ENCODE measurements around the gene NUP188. TPM values are rescaled to one million over a fixed set of nuclear protein-coding genes. Genes with fewer than 3 reads are reported as not detected.
"Not testable (repeated sequence)": the region's sequence is repeated elsewhere in the genome, so short reads cannot be mapped to it uniquely, and the experiment has no call there.

Gene NUP188
- total RNA-seq, 2 experiments from 2014 or later = 128 to 130 TPM

DNA sequence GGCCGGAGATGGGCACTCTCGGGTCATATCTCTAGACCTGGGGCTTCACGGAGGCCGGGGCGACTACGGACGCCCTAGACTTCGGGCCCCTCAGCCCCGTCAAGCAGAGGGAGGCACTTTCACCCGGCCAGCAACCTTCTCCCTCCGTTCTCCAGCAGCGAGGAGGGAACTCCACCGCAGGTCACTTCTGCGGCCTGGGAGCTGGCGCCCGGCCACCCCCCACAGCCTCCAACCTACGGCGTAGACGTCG, 297 bp upstream of the NUP188 start:
- H3K9me3 Mint-ChIP-seq = no peaks in the 10 kb centered on the region
- no peak for DNase-seq
- H3K4me1 Mint-ChIP-seq = peaks cover 22% of the 10 kb centered on the region
- H3K27ac Mint-ChIP-seq = peak overlapping the region; percentile 98
- peaks cover 28% of the 10 kb centered on the region for H3K36me3 Mint-ChIP-seq
- H3K27me3 Mint-ChIP-seq = no peaks in the 10 kb centered on the region
- H3K4me3 Mint-ChIP-seq = peak overlapping the region; percentile 97

DNA sequence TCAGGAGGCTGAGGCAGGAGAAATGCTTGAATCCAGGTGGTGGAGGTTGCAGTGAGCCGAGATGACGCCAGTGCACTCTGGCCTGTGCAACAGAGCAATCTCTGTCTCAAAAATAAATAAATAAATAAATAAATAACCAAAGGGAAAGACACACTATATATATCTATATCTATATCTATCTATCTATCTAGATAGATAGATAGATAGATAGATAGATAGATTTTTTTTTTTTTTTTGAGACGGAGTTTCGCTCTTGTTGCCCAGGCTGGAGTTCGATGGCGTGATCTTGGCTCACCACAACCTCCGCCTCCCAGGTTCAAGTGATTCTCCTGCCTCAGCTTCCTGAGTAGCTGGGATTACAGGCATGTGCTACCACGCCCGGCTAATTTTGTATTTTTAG, 13.9 kb downstream of the NUP188 start:
- not testable (repeated sequence) for H3K9me3 Mint-ChIP-seq, H3K4me3 Mint-ChIP-seq, H3K27me3 Mint-ChIP-seq, H3K4me1 Mint-ChIP-seq, DNase-seq, H3K27ac Mint-ChIP-seq
- H3K36me3 Mint-ChIP-seq = peaks cover 14% of the 10 kb centered on the region

DNA sequence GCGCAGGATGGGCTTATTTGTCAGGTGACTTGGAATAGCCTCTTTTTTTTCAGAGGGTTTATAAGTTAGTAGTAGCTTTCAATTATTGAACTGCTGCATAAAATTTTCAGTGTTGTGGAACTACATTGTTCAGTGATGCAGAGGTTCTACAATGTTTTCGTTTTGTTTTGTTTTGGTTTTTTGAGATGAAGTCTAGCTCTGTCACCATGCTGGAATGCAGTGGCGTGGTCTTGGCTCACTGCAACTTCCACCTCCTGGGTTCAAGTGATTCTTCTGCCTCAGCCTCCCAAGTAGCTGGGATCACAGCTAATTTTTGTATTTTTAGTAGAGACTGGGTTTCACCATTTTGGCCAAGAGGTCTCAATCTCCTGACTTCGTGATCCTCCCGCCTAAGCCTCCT, 22.0 kb downstream of the NUP188 start:
- H3K36me3 Mint-ChIP-seq = peaks cover 25% of the 10 kb centered on the region
- H3K4me1 Mint-ChIP-seq = no peaks in the 10 kb centered on the region
- H3K9me3 Mint-ChIP-seq = no peaks in the 10 kb centered on the region
- H3K27ac Mint-ChIP-seq = no peak overlapping the region
- H3K27me3 Mint-ChIP-seq = no peaks in the 10 kb centered on the region
- no peak overlapping the region for H3K4me3 Mint-ChIP-seq
- DNase-seq = no peak

DNA sequence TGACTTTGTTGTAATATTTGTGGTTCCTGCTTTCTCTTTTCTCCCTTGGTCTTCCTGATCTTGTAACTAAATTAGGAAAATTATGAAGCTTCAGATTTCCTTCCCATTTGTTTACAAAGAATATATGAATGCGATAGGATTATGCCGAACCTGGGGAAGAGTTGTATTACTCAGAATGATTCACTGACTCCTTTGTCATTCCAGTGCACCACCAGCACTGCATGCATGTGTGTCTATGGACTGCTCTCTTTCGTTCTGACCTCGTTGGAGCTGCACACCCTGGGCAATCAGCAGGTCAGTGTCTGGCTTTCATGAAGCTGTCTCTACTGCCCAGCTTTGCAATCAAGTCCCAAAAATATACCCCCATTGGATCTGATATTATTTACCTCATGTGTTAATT, 25.5 kb downstream of the NUP188 start:
- DNase-seq = no peak
- Mint-ChIP-seq H3K27me3 (no peaks in the 10 kb centered on the region), H3K4me3 (no peak overlapping the region), H3K27ac (no peak overlapping the region), H3K4me1 (no peaks in the 10 kb centered on the region), H3K36me3 (peaks cover 25% of the 10 kb centered on the region), H3K9me3 (no peaks in the 10 kb centered on the region)

DNA sequence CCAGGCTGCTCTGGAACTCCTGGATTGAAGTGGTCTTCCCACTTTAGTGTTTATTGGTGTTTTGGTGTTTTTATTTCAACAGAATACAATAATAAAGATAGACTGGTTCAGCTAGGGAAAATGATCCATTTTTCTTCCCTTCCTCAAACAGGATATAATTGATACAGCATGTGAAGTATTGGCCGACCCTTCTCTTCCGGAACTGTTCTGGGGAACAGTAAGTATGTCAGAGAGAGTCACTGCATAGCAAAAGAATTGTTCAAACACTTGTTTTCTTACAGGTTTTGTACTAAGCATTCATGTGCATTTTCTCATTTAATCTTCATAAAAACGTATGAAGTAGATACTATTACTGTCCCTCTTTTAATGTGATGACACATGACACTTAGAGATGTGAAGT, 31.6 kb downstream of the NUP188 start:
- Mint-ChIP-seq H3K27me3 (no peaks in the 10 kb centered on the region), H3K9me3 (no peaks in the 10 kb centered on the region), H3K27ac (no peak overlapping the region), H3K36me3 (peaks cover 27% of the 10 kb centered on the region), H3K4me3 (no peak overlapping the region), H3K4me1 (no peaks in the 10 kb centered on the region)
- no peak for DNase-seq

DNA sequence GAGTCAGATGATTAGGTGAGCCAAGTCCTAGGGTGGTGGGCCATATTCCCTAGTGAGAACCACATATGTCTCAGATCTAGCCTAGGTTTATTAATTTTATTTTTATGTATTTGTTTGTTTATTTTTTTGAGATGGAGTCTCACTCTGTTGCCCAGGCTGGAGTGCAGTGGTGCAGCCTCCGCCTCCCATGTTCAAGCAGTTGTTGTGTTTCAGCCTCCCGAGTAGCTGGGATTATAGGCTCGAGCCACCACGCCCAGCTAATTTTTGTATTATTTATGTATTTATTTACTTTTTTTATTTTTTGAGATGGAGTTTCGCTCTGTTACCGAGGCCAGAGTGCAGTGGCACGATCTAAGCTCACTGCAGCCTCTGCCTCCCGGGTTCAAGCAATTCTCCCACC, 36.0 kb downstream of the NUP188 start:
- Mint-ChIP-seq H3K9me3 (no peaks in the 10 kb centered on the region), H3K4me1 (no peaks in the 10 kb centered on the region), H3K27me3 (no peaks in the 10 kb centered on the region), H3K4me3 (no peak overlapping the region), H3K36me3 (peaks cover 46% of the 10 kb centered on the region), H3K27ac (no peak overlapping the region)
- DNase-seq = no peak

DNA sequence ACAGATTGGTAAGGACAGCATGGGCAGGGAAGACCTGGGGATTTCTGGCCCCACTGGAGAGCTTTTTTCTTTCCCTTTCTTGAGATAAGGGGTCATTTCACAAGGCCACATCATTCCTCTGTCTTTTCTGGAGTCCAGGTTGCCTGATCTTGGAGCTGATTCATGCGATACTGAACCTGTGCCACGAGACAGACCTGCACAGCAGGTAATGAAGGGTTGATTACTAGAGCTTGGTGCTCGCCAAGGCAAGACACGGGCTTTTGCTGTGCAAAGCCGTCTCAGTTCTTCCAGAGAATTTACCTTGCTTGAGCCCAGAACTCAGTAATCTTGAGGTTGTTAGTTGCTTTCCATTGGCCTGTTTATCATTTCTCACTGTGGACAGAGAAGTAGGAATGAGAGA, 39.2 kb downstream of the NUP188 start:
- DNase-seq = no peak
- H3K4me1 Mint-ChIP-seq = no peaks in the 10 kb centered on the region
- H3K9me3 Mint-ChIP-seq = no peaks in the 10 kb centered on the region
- no peak overlapping the region for H3K4me3 Mint-ChIP-seq
- no peaks in the 10 kb centered on the region for H3K27me3 Mint-ChIP-seq
- no peak overlapping the region for H3K27ac Mint-ChIP-seq
- peaks cover 34% of the 10 kb centered on the region for H3K36me3 Mint-ChIP-seq

DNA sequence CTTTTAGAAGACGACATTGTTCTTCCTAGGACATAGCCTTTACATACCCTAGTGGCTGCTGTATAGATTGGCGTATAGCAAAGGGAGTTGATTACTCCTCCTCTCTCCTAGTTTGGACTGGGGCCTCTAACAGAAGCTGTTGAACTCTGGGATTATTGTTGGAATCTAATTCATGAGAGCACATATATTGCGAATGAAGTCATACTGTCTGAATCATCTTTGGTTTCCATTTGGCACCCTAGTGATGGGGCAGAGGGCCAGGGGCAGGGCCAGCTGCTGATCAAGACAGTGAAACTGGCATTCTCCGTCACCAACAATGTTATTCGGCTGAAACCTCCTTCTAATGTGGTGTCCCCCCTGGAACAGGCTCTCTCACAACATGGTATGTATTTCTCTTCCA, 40.3 kb downstream of the NUP188 start:
- Mint-ChIP-seq H3K4me3 (no peak overlapping the region), H3K4me1 (peaks cover 2% of the 10 kb centered on the region), H3K27me3 (no peaks in the 10 kb centered on the region), H3K36me3 (peaks cover 37% of the 10 kb centered on the region), H3K9me3 (no peaks in the 10 kb centered on the region), H3K27ac (no peak overlapping the region)
- DNase-seq = no peak

DNA sequence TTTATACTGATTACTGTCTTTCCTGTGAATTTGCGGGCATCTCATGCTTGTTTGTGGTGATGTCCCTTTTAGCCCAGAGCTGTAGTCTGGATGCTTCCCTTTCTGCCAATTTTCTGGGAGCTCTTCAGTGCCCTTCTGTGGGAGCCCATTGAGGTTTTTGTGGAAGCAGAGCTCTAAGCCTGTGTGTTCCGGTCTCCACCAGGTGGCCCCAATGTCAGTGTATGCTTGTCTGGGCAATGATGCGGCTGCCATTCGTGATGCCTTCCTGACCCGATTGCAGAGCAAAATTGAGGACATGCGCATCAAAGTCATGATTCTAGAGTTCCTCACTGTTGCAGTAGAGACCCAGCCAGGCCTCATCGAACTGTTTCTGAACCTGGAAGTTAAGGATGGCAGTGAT, 45.5 kb downstream of the NUP188 start:
- Mint-ChIP-seq H3K4me3 (no peak overlapping the region), H3K27me3 (no peaks in the 10 kb centered on the region), H3K4me1 (peaks cover 2% of the 10 kb centered on the region), H3K9me3 (no peaks in the 10 kb centered on the region), H3K27ac (no peak overlapping the region), H3K36me3 (peaks cover 38% of the 10 kb centered on the region)
- DNase-seq = no peak

DNA sequence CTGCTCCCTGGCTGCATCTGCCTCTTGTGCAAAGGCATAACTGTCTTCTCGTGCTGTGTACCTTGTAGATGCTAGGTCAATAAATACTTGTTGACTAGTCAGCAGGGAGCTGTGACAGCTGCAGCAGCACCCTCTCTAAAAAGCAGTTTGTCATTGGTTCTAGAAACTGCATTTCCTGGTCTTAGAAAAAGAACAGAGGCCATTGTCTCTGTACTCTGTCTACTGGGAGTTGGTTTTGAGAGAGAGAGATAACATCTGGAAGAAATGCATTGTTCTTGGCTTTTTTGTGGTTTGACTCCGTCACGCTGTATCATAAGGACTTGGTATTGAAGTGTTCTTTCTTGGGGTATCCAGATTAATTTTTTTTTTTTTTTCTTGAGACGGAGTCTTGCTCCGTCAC, 48.3 kb downstream of the NUP188 start:
- H3K36me3 Mint-ChIP-seq = peaks cover 33% of the 10 kb centered on the region
- no peak for DNase-seq
- H3K9me3 Mint-ChIP-seq = no peaks in the 10 kb centered on the region
- H3K4me3 Mint-ChIP-seq = no peak overlapping the region
- H3K27me3 Mint-ChIP-seq = no peaks in the 10 kb centered on the region
- no peak overlapping the region for H3K27ac Mint-ChIP-seq
- peaks cover 2% of the 10 kb centered on the region for H3K4me1 Mint-ChIP-seq

DNA sequence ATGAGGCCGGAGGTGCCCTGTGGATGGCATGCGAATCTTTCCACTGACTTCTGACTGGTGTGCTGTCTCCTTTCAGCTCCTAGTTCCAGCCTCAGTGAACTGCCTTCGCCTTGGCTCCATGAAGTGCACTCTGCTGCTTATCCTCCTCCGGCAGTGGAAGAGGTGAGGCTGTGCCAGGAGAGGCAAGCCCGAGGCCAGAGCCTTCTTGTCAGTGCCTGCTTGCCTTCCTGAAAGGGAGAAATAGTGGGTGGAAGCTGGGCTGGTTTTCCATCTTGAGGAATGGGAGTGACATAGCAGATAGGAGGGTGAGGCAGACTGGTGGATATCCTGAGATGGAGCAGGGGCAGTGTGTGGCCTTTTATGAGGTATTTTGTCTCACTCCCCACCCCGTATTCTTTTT, 51.0 kb downstream of the NUP188 start:
- Mint-ChIP-seq H3K4me3 (no peak overlapping the region), H3K27me3 (no peaks in the 10 kb centered on the region), H3K4me1 (no peaks in the 10 kb centered on the region), H3K27ac (no peak overlapping the region), H3K9me3 (no peaks in the 10 kb centered on the region), H3K36me3 (peaks cover 25% of the 10 kb centered on the region)
- no peak for DNase-seq

DNA sequence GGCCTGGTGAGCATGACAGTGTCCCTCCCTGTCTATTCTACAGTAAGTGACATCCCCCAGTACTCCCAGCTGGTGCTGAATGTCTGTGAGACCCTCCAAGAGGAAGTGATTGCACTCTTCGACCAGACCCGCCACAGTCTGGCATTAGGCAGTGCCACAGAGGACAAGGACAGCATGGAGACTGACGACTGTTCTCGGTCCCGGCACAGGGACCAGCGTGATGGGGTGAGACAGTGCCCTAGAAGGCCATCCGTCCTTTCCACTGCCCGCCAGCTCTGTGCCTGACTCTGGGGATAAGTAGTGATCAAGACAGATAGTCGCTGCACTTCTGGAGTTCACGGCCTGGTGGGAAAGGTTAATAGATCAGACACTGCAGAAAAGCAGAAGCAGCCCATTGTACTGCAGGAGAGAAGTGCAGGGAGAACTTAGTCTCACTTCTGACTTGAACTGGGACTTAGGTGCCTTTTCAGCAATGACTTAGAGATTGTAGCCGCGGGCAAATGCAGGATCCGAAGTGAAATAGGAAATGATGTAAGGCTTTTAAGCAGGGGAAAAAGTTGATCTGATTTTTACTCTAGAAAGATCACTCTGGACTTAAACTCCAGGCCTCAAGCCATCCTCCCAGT, 52.2 kb downstream of the NUP188 start:
- Mint-ChIP-seq H3K27ac (no peak overlapping the region), H3K9me3 (no peaks in the 10 kb centered on the region), H3K4me3 (no peak overlapping the region), H3K4me1 (no peaks in the 10 kb centered on the region), H3K27me3 (no peaks in the 10 kb centered on the region), H3K36me3 (peaks cover 19% of the 10 kb centered on the region)
- no peak for DNase-seq

DNA sequence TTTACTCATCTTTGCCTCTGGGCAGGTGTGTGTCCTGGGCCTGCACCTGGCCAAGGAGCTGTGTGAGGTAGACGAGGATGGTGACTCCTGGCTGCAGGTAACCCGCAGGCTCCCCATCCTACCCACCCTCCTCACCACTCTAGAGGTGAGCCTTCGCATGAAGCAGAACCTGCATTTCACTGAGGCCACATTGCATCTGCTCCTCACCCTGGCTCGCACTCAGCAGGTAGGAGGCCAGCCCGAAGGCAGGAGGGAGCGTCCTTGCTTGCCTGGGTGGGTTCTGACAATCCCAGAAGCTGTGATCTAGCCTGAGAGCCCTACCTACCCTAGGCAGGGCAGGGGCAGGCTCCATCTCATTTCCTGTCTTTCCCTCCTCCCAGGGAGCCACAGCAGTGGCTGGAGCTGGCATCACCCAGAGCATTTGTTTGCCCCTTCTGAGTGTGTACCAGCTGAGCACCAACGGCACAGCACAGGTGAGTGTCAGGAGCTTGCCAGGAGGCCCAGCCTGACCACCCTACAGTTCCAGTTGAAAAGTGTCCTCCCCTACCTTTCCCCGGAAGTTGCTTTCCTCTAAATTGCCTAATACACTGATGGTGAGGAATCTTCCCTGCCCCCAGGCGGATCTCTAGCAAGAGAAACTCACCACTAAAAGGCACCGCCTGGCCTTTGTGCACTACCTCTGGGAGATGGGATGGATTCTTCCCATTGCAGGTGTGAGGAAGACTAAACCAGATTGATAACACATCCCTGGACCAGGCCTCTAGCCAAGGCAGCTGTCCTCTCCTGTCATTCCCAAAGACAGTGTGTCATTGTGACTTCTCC, 54.2 kb downstream of the NUP188 start:
- no peak overlapping the region for H3K4me3 Mint-ChIP-seq
- DNase-seq = no peak
- H3K36me3 Mint-ChIP-seq = peaks cover 15% of the 10 kb centered on the region
- H3K27ac Mint-ChIP-seq = no peak overlapping the region
- H3K9me3 Mint-ChIP-seq = no peaks in the 10 kb centered on the region
- no peaks in the 10 kb centered on the region for H3K4me1 Mint-ChIP-seq
- no peaks in the 10 kb centered on the region for H3K27me3 Mint-ChIP-seq

DNA sequence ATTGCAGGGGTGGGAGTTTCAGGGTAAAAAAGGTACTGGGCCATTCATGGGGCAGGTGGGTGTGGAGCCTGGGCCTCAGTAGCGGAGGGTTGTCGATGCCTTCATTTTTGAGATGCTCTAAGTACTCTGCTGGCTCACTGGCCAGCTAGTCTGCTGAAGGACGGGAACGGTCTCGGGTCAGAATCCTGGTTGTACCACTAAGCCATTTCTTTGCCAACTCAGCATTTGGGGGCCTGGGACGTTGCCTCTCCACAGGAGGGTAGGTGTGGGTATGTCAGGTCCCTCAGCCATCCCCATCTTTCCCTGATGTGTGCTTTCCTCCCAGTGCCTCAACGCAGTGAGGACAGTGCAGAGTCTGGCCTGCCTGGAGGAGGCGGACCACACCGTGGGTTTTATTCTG, 55.5 kb downstream of the NUP188 start:
- DNase-seq = no peak
- Mint-ChIP-seq H3K36me3 (peaks cover 15% of the 10 kb centered on the region), H3K4me3 (no peak overlapping the region), H3K9me3 (no peaks in the 10 kb centered on the region), H3K4me1 (no peaks in the 10 kb centered on the region), H3K27me3 (no peaks in the 10 kb centered on the region), H3K27ac (no peak overlapping the region)

DNA sequence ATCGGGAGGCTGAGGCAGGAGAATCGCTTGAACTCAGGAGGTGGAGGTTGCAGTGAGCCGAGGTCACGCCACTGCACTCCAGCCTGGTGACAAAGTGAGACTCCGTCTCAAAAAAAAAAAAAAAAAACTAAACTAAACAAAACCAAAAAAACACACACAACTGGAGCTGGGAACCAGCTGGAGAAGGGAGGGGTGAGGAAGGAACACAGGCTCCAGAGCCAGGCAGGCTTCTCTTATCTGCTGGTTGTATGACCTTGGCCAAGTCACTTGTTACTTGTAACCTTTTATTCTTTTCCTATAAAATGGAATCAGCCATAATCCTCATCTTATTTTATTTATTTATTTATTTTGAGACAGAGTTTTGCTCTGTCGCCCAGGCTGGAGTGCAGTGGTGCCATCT, 56.7 kb downstream of the NUP188 start:
- not testable (repeated sequence) for H3K4me1 Mint-ChIP-seq, H3K4me3 Mint-ChIP-seq, DNase-seq, H3K27ac Mint-ChIP-seq, H3K9me3 Mint-ChIP-seq, H3K27me3 Mint-ChIP-seq
- peaks cover 13% of the 10 kb centered on the region for H3K36me3 Mint-ChIP-seq

DNA sequence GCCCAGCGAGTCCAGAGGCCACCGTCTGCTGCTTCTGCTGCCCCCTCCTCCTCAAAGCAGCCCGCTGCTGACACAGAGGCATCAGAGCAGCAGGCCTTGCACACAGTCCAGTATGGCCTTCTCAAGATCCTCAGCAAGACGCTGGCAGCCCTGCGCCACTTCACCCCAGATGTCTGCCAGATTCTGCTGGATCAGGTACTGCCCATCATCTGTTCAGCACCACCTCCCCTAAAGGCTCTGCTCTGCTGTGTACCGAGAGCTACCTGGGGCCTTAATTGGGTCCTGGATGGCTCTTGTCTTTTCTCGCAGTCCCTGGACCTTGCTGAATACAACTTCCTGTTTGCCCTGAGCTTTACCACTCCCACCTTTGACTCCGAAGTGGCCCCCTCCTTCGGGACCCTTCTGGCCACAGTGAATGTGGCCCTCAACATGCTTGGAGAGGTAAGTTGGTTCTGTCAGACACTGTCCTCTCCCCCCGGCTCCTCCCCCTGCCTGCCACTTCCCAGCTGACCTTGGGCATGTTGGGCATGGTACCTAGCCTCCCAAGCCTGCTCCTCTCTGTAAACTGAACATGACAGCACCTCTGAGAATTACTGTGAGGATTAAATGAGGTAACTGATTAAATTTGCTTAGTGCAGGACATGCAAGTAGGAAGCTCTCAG, 58.0 kb downstream of the NUP188 start:
- Mint-ChIP-seq H3K4me1 (no peaks in the 10 kb centered on the region), H3K9me3 (no peaks in the 10 kb centered on the region), H3K4me3 (no peak overlapping the region), H3K36me3 (peaks cover 13% of the 10 kb centered on the region), H3K27ac (peak overlapping the region; percentile 63), H3K27me3 (no peaks in the 10 kb centered on the region)
- no peak for DNase-seq
